AML-193 (cell line): ENCODE results near the gene SLC6A7.
"Not testable (repeated sequence)": the region's sequence is repeated elsewhere in the genome, so short reads cannot be mapped to it uniquely, and the experiment has no call there.

ENCODE experiments used
- DNase-seq, 2 experiments: peaks; one replicate each; lab custom pipeline; 2025; lab: John Stamatoyannopoulos, UW

The SLC6A7 gene

DNA sequence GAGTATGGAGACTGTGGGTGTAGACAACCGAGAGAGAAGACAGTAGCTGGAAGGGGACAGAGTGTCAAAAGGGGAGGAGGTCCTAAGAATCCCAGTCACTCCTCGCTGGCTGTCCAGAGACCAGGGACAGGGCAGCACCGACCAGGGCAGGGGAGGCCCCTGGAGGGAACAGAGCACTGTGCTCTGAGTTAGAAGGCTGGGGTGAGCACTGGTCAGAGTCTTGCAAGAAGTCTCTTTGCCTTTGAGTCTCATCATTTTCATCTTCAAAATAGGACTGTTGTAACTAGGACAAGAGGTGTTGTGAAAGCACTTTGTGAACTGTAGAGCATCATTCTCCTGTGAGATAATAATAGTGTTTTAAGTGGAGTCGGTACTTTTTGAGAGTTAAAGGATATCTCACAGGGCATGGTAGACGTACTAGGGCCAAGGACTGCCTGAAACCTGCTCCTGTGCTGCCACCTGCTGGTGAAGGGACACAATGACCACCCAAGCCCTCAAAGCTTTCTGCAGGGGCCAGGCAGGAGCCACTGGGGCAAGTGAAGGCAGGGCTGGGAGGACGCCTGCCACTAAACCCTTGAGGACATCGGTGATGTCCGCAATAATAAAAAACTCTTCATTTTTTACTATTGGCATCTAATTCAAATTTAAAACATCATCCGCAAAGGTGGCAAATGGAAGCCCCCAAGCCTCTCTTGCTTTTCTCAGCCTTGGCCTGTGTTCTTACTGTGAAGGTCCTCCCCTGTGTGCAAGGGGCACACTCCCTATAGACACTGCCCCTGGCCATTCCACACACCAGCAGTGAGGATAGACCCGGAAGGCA lies 28.2 kb downstream of the SLC6A7 start:
- DNase-seq = peak; percentile 55 to 65

DNA sequence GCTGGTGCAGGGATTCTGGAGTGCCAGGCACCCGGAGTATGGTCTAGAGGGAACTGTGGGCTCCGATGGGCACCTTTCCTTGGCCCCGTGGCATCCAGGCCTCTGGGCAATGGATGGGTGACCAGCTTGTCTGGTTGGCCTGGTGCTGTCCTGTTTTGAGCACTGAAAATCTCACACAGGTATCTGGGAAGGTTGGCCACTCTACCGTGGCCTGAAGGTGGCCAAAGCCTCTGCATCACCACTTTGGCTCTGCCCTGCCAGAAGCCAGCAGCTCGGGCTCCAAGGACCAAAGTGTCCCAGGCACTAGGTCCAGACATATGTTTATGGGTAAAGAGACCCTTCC lies 28.8 kb downstream of the SLC6A7 start:
- no peak for DNase-seq

- DNase-seq = no peak
Observed at GRCh38 chr5:150219142-150219541, 29.3 kb downstream of the SLC6A7 start.

DNA sequence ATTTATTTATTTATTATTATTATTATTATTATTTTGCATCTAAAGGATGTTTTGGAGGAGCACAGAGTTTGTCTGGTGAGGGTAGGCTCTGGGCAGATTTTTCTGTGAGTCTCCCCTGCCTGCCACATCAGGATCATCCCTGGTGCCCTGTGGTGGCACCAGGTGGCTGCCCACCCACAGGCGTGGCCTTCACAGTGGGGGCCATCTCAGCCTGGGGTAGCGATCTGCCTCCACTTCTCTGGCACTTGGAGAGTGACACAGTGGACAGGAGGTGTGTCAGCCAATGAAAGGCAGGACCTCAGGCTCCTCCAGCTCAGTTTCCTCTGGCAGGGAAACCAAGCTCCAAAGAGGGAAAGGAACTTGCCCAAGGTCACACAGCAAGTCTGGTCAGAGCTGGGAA lies 30.0 kb downstream of the SLC6A7 start:
- no peak for DNase-seq

DNA sequence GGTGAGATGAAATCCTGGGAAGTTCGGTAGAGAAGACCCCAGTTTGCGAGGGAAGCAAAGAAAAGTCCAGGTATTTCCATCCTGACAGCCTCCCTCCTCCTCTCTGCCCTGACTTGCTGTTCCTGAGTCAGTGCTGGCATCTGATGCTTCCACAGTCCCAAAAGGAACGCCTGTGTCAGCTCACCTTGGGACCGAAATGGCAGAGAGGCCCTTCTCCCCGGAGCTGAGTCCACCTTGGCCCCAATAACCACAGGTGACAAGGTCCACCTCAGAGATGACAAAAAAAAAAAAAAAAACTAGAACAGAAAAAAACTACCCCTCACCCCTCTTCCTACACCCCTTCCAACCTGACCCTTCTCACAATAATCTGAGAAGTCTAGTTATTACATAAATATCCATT lies 31.6 kb downstream of the SLC6A7 start:
- DNase-seq = no peak

DNA sequence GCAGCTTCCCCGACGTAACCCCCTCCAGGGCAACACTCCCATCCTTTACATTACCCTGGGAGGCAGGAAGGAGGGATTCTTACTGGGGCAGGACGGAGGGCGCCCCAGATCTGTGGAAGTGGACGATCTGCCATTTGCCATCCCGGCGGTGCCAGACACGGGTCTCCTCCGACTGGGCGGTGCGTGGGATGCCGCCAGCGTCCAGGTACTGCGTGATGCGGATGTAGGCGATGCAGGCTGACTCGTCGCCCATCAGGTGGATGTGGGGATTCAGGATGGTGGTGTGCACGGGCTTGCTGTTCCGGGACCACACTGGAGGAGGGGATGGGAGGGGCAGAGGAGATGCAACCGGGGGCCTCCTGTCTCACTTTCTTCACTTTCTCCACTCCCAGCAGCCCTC lies 33.0 kb downstream of the SLC6A7 start:
- no peak for DNase-seq

DNA sequence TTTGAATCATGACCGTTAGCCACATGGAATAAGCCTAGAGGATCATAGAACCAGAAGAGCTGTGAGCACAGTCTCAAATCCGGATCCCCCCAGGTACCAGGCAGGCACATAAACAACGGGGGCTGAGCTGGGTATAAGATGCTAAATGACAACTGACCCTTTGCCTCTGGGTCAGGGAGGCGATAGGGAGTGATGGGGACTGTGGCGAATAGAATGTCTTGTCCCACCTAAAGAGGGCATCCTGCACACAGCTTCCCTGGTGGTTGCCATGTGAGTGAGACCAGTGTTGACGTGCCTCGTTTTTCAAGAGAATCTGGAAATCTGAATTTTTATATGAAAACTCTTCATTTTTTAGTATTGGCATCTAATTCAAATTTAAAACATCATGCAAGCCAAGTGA lies 33.6 kb downstream of the SLC6A7 start:
- no peak for DNase-seq

- DNase-seq = no peak
Observed at GRCh38 chr5:150224483-150225027, 34.7 kb downstream of the SLC6A7 start.

DNA sequence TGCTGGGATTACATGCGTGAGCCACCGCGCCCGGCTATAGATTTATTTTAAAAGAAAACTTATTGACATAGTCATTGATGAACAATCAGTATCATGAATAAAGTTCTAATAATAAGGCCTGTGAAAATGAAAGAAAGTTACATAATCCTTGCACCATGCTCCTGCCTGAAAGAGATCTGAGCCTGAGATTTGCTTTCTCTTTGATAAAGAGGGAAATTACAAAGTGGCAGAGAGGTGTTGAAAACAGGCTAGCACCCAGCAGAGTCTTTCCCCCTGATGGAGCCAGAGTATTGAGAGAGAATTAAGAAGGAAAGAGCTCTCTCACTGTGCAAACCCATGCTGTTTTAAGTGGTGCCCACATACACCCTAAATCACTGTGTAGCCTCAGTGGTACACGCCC lies 37.2 kb downstream of the SLC6A7 start:
- DNase-seq = no peak

GRCh38 chr5:150227606-150228273 lies 37.9 kb downstream of the SLC6A7 start:
- no peak for DNase-seq

GRCh38 chr5:150229571-150229970 lies 39.7 kb downstream of the SLC6A7 start:
- no peak for DNase-seq

GRCh38 chr5:150230842-150231241 lies 41.0 kb downstream of the SLC6A7 start:
- no peak for DNase-seq

DNA sequence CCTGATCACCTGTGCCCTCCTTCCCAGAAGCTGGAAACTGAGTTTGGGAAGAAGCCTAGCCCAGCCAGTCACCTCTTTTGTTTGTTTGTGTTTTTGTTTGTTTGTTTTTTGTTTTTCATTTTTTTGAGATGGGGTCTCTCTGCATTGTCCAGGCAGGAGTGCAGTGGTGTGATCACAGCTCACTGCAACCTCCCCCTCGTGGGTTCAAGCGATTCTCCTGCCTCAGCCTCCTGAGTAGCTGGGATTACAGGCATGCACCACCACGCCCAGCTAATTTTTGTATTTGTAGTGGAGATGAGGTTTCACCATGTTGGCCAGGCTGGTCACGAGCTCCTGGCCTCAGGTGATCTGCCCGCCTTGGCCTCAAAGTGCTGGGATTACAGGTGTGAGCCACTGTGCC lies 43.8 kb downstream of the SLC6A7 start:
- DNase-seq = not testable (repeated sequence)

GRCh38 chr5:150234576-150235499 lies 45.0 kb downstream of the SLC6A7 start:
- no peak for DNase-seq

DNA sequence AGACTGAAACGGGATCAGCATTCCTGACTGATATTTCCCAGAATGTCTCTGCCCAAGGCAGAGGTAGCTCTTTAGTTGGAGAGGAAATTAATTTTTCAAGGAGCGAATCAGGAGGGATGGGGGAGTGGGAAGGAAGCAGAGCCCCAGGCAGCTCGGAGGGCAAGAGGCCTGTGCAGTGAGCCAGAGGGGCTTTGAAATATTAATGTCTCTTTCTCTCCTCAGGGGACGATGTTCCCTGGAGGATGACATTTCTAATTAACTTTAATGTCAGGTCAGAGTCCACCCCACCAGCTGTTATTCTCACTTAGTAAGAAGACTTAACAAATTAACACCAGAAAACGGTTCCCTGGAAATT lies 45.6 kb downstream of the SLC6A7 start:
- DNase-seq = no peak

GRCh38 chr5:150236313-150236712 lies 46.5 kb downstream of the SLC6A7 start:
- DNase-seq = no peak

GRCh38 chr5:150236981-150237754 lies 47.3 kb downstream of the SLC6A7 start:
- no peak for DNase-seq

DNA sequence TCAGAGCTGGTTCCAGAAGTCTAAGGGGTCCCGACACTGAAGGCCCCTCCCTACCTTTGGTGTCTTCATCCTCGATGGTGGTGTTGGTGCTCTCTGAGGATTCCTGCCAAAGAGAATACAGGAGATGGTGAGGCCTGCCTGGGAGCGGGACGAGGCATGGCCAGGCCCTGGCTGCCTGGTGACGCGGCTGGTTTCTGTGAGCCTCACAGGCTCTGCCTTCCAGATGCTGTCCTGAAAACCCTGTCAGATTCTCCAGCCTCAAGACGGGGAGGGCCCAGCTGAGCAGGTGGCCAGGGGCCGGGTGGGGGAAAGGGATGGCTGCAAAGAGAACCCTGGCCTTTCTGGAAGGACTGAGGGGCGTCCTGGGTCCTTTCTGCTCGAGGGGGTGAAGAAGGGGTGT lies 48.8 kb downstream of the SLC6A7 start:
- no peak for DNase-seq

DNA sequence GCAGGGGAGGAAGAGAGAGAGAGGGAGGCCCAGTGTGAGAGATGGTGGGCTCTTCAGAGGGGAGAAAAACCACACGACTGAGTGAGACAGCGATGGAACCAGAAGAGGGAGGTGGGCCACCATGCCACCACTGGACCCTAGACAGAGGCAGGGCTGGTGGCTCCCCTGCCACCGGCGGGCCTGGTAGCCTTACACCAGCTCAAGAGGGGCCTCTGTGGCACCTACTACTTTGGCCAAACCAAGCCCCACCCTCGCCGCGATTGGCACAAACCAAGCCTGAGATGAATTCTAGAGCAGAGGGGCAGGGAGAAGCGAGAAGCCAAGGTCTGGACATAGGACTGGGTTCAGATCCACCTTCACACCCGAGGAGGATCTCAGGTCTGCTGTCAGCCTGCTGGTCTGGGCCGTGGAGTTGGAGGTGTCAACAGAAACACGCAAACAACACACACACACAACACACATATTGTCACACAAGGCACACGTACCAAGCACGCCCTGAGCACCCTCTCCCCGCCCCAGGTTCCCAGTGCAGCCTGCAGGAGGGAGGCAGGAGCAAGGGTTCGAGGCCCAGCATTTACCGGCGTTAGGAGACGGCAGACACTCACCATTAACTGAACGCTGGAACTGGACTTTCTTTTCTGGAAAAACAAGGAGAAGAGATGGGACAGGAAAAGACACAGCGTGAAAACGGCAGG lies 49.4 kb downstream of the SLC6A7 start:
- no peak for DNase-seq

- no peak for DNase-seq
Observed at GRCh38 chr5:150239794-150240122, 49.9 kb downstream of the SLC6A7 start.
